ENCODE results near the gene TUBB4A.

DNA sequence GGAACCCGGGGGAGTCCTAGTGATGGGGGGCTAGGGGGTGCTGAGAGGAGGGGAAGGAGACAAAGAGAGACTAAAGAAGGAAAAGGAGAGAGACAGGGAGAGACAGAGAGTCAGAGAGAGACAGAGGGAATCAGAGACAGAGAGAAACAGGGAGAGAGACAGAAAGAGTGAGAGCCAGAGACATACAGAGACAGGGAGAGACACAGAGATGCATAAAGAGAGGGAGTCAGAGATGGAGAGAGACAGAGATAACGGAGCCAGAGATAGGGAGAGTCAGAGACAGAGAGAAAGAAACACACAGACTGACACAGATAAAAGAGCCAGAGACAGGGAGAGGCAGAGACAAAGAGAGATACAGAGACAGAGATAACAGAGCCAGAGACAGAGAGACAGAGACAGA is 27.2 kb upstream of the TUBB4A start:
- TF ChIP-seq, protein P1, sequence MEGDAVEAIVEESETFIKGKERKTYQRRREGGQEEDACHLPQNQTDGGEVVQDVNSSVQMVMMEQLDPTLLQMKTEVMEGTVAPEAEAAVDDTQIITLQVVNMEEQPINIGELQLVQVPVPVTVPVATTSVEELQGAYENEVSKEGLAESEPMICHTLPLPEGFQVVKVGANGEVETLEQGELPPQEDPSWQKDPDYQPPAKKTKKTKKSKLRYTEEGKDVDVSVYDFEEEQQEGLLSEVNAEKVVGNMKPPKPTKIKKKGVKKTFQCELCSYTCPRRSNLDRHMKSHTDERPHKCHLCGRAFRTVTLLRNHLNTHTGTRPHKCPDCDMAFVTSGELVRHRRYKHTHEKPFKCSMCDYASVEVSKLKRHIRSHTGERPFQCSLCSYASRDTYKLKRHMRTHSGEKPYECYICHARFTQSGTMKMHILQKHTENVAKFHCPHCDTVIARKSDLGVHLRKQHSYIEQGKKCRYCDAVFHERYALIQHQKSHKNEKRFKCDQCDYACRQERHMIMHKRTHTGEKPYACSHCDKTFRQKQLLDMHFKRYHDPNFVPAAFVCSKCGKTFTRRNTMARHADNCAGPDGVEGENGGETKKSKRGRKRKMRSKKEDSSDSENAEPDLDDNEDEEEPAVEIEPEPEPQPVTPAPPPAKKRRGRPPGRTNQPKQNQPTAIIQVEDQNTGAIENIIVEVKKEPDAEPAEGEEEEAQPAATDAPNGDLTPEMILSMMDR (IDR thresholded peaks at IDR 0.05; ENCODE audit: poor library complexity, severe bottlenecking) = no peak
- TF ChIP-seq EZH2 (IDR thresholded peaks at IDR 0.05; ENCODE audit: borderline replicate concordance, insufficient read depth, low read length, poor library complexity, severe bottlenecking) (no peak), RAD21 (conservative IDR thresholded peaks at IDR 0.05) (no peak), MXI1 (conservative IDR thresholded peaks at IDR 0.05; ENCODE audit: poor library complexity, severe bottlenecking) (no peak), EP300 (conservative IDR thresholded peaks at IDR 0.05; ENCODE audit: poor library complexity, severe bottlenecking) (no peak), POLR2AphosphoS5 (IDR thresholded peaks at IDR 0.05) (no peak)

Data from neural cell (in vitro differentiated cells).